ENCODE data around the gene ADCY2.

ADCY2 gene

DNA sequence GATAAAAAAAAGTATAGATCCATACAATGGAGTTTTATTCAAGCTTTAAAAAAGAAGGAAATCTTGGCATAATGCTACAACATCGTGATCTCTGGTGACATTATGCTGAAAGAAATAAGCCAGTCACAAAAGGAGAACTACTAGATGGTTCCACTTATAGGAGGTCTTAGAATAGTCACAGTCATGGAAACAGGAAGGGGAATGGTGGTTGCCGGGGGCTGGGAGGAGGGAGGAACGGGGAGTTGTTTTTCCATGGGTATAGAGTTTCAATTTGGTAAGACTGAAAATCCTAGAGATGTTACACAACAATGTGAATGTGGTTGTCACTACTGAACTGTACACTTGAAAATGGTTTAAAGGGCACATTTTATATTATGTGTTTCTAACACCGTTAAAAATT, 360.5 kb downstream of the ADCY2 start:
- no peaks in the 10 kb centered on the region for H3K36me3 ChIP-seq (ENCODE audit: control insufficient read depth in 2 of 2, insufficient read depth in 1 of 2, low read length in 2 of 2)
- H3K9me3 ChIP-seq (ENCODE audit: control insufficient read depth, insufficient read depth, low read depth, low read length): no peaks in the 10 kb centered on the region
- POLR2A ChIA-PET: no interaction called here
- H3K27ac ChIP-seq (ENCODE audit: extremely low read depth, low read depth, low read length): no peak overlapping the region
- peaks cover 5% of the 10 kb centered on the region; the same call in 1 of the 2 replicates for H3K4me1 ChIP-seq (ENCODE audit: control insufficient read depth, insufficient read depth, low read length)
- CTCF ChIA-PET: interaction anchor here (0.7 to 5.1 kb wide), 12 partner anchors 9 to 496 kb away, joined by 3 to 69 read pairs (median 6); partner anchors contain the start of gene ADCY2
- no peak overlapping the region for H3K4me3 ChIP-seq (ENCODE audit: low read depth, low read length)
- TF ChIP-seq ZNF302 (tag by site-specific recombination; IDR thresholded peaks at IDR 0.05; ENCODE audit: low read depth): no peak
- TF ChIP-seq ZNF529 (tag by site-specific recombination; IDR thresholded peaks at IDR 0.05; ENCODE audit: insufficient replicate concordance): no peak
- no peak for TF ChIP-seq GFI1B (tag by site-specific recombination; IDR thresholded peaks at IDR 0.05)
- TF ChIP-seq ZNF23 (tag by site-specific recombination; IDR thresholded peaks at IDR 0.05; ENCODE audit: borderline replicate concordance): no peak
- no peak for TF ChIP-seq EGR2 (tag by site-specific recombination; IDR thresholded peaks at IDR 0.05; ENCODE audit: low read depth)

DNA sequence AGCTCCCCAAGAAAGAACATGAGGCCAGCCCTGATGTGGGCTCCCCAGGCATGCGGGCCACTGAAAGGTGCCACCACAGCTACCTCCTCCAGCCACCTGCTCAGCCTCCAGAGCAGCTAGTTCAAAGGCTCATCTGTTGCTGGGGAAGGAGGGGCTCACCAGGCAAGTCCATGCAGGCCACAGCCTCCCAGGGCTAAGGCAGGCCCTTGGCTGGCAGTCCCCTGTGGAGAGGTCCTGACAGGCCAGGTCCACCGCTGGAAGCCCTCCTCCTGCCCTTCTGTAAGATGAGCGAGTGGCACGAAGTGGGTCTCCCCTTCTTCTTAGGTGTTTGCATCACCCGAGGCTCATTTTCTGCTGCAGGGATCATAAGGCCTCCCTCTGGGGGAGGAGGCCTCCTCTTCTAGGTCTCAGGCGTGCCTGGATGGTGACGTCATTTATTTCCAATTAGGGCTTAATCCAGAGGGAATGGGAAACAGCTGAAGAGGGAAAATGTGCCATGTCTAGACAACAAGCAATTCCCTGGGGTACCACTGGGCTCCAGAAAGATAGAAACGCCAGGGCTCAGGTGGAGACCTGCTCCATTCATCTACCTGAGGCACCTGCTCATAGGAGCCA, 363.4 kb downstream of the ADCY2 start:
- no peaks in the 10 kb centered on the region for H3K9me3 ChIP-seq (ENCODE audit: control insufficient read depth, insufficient read depth, low read depth, low read length)
- no peak overlapping the region for H3K4me3 ChIP-seq (ENCODE audit: low read depth, low read length)
- ChIA-PET CTCF (interaction anchor here (0.6 to 2.1 kb wide), 6 partner anchors 14 to 499 kb away, joined by 3 to 6 read pairs (median 4); no protein-coding TSS in a partner anchor), POLR2A (no interaction called here)
- no peaks in the 10 kb centered on the region for H3K36me3 ChIP-seq (ENCODE audit: control insufficient read depth in 2 of 2, insufficient read depth in 1 of 2, low read length in 2 of 2)
- no peak overlapping the region; the same call in 1 of the 2 replicates for H3K27ac ChIP-seq (ENCODE audit: extremely low read depth, low read depth, low read length)
- peaks cover 5% of the 10 kb centered on the region; the same call in 1 of the 2 replicates for H3K4me1 ChIP-seq (ENCODE audit: control insufficient read depth, insufficient read depth, low read length)
- no peak for TF ChIP-seq ZNF214 (tag by site-specific recombination; IDR thresholded peaks at IDR 0.05; ENCODE audit: borderline replicate concordance)
- TF ChIP-seq ZNF223 (tag by site-specific recombination; IDR thresholded peaks at IDR 0.05): no peak
- no peak for TF ChIP-seq ZSCAN23 (tag by site-specific recombination; IDR thresholded peaks at IDR 0.05)
- TF ChIP-seq GLIS2 (tag by site-specific recombination; IDR thresholded peaks at IDR 0.05): peak; percentile 42; the same call in 1 of the 2 replicates
- no peak for TF ChIP-seq ZNF600 (tag by site-specific recombination; IDR thresholded peaks at IDR 0.05)
- TF ChIP-seq SCRT2 (tag by site-specific recombination; IDR thresholded peaks at IDR 0.05): peak; percentile 84
- TF ChIP-seq, protein P1, sequence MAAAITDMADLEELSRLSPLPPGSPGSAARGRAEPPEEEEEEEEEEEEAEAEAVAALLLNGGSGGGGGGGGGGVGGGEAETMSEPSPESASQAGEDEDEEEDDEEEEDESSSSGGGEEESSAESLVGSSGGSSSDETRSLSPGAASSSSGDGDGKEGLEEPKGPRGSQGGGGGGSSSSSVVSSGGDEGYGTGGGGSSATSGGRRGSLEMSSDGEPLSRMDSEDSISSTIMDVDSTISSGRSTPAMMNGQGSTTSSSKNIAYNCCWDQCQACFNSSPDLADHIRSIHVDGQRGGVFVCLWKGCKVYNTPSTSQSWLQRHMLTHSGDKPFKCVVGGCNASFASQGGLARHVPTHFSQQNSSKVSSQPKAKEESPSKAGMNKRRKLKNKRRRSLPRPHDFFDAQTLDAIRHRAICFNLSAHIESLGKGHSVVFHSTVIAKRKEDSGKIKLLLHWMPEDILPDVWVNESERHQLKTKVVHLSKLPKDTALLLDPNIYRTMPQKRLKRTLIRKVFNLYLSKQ (tag by site-specific recombination; IDR thresholded peaks at IDR 0.05; ENCODE audit: borderline replicate concordance): no peak
- TF ChIP-seq ZNF558 (tag by site-specific recombination; IDR thresholded peaks at IDR 0.05): no peak; the same call in 1 of the 2 replicates
- TF ChIP-seq, protein P2, sequence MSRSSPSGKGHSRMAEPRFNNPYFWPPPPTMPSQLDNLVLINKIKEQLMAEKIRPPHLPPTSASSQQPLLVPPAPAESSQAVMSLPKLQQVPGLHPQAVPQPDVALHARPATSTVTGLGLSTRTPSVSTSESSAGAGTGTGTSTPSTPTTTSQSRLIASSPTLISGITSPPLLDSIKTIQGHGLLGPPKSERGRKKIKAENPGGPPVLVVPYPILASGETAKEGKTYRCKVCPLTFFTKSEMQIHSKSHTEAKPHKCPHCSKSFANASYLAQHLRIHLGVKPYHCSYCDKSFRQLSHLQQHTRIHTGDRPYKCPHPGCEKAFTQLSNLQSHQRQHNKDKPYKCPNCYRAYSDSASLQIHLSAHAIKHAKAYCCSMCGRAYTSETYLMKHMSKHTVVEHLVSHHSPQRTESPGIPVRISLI (tag by site-specific recombination; IDR thresholded peaks at IDR 0.05): no peak
- TF ChIP-seq HOXD13 (CRISPR knock-in tag; IDR thresholded peaks at IDR 0.05; ENCODE audit: borderline replicate concordance): no peak
- 0 out of 2 replicates have a peak, but pooled peaks have one; percentile 35 for TF ChIP-seq ZBTB48 (tag by site-specific recombination; IDR thresholded peaks at IDR 0.05)
- TF ChIP-seq ZNF629 (tag by site-specific recombination; IDR thresholded peaks at IDR 0.05): peak; percentile 52; the same call in 1 of the 2 replicates
- TF ChIP-seq ZFP37 (tag by site-specific recombination; IDR thresholded peaks at IDR 0.05): no peak
- TF ChIP-seq ZNF776 (tag by site-specific recombination; IDR thresholded peaks at IDR 0.05; ENCODE audit: borderline replicate concordance): no peak
- no peak for TF ChIP-seq ZNF239 (tag by site-specific recombination; IDR thresholded peaks at IDR 0.05)
- 0 out of 2 replicates have a peak, but pooled peaks have one; percentile 37 for TF ChIP-seq ZNF660 (tag by site-specific recombination; IDR thresholded peaks at IDR 0.05)
- no peak for TF ChIP-seq ZNF654 (tag by site-specific recombination; IDR thresholded peaks at IDR 0.05; ENCODE audit: low read depth)
- TF ChIP-seq, protein P3, sequence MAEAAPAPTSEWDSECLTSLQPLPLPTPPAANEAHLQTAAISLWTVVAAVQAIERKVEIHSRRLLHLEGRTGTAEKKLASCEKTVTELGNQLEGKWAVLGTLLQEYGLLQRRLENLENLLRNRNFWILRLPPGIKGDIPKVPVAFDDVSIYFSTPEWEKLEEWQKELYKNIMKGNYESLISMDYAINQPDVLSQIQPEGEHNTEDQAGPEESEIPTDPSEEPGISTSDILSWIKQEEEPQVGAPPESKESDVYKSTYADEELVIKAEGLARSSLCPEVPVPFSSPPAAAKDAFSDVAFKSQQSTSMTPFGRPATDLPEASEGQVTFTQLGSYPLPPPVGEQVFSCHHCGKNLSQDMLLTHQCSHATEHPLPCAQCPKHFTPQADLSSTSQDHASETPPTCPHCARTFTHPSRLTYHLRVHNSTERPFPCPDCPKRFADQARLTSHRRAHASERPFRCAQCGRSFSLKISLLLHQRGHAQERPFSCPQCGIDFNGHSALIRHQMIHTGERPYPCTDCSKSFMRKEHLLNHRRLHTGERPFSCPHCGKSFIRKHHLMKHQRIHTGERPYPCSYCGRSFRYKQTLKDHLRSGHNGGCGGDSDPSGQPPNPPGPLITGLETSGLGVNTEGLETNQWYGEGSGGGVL (tag by site-specific recombination; IDR thresholded peaks at IDR 0.05): 0 out of 2 replicates have a peak, but pooled peaks have one; percentile 15
- TF ChIP-seq TRIM28 (IDR thresholded peaks at IDR 0.05; ENCODE audit: borderline replicate concordance, low read length): no peak
- no peak for TF ChIP-seq HOXC10 (CRISPR knock-in tag; IDR thresholded peaks at IDR 0.05)
- no peak for TF ChIP-seq ZNF621 (tag by site-specific recombination; IDR thresholded peaks at IDR 0.05)
- no peak for TF ChIP-seq ZFHX2 (tag by site-specific recombination; conservative IDR thresholded peaks at IDR 0.05)
- TF ChIP-seq EGR2 (tag by site-specific recombination; IDR thresholded peaks at IDR 0.05; ENCODE audit: low read depth): no peak
- no peak for TF ChIP-seq ZNF521 (tag by site-specific recombination; IDR thresholded peaks at IDR 0.05)
- peak; percentile 67 for TF ChIP-seq GLIS1 (tag by site-specific recombination; IDR thresholded peaks at IDR 0.05)
- TF ChIP-seq ZNF19 (tag by site-specific recombination; IDR thresholded peaks at IDR 0.05; ENCODE audit: low read depth): no peak
- TF ChIP-seq ZNF596 (tag by site-specific recombination; IDR thresholded peaks at IDR 0.05): no peak
- TF ChIP-seq ZNF670 (tag by site-specific recombination; IDR thresholded peaks at IDR 0.05; ENCODE audit: low read depth): no peak

Data from HEK293 (cell line).